Thoracic aorta (tissue), 2 donors: ENCODE data around the gene PARD6B. TPM values are rescaled to one million over a fixed set of nuclear protein-coding genes. Genes with fewer than 3 reads are reported as not detected.

ENCODE experiments used
- ATAC-seq: fragments of 150-250 bp; one replicate; pipeline ENCODE4 v1.8.0; 2017; ENCODE audit warnings: low read depth; ENCODE audit not compliant: insufficient number of reproducible peaks, low FRiP score
- DNase-seq: peaks from one replicate; pipeline ENCODE4 v3.0.0-alpha.2; 2020; ENCODE audit warnings: low spot score
- H3K27ac ChIP-seq, 2 donors: fragments of 200-600 bp; sonication (generic); 1 replicate in 1 of 2; 2 replicates in 1 of 2; pipeline ENCODE4 v1.5.1; 2016; ENCODE audit warnings: mild to moderate bottlenecking in 2 of 2, moderate library complexity in 2 of 2
- H3K27me3 ChIP-seq: fragments of 200-600 bp; sonication (generic); replicated peaks from 2 replicates; pipeline ENCODE4 v1.6.0; 2016; ENCODE audit warnings: mild to moderate bottlenecking; ENCODE audit not compliant: insufficient read depth
- H3K36me3 ChIP-seq: fragments of 200-600 bp; sonication (generic); one replicate; pipeline ENCODE4 v1.5.1; 2016
- H3K4me1 ChIP-seq, 2 donors: fragments of 200-600 bp; sonication (generic); 1 replicate in 1 of 2; 2 replicates in 1 of 2; pipeline versions ENCODE4 v1.5.1 to v1.6.0; 2016; ENCODE audit warnings: low read depth in 2 of 2, mild to moderate bottlenecking in 1 of 2; ENCODE audit not compliant: control insufficient read depth in 1 of 2
- H3K4me3 ChIP-seq: fragments of 200-600 bp; sonication (generic); 2 replicates; pipeline ENCODE4 v1.5.1; 2016; ENCODE audit warnings: mild to moderate bottlenecking
- H3K9me3 ChIP-seq: fragments of 200-600 bp; sonication (generic); 2 replicates; pipeline ENCODE4 v1.5.1; 2016
- CTCF ChIP-seq: fragments of 200-600 bp; sonication (generic); IDR thresholded peaks from one replicate; pipeline ENCODE4 v1.5.1; 2019; ENCODE audit warnings: antibody characterized with exemption
- total RNA-seq, 2 donors: library from RNA; depleted of rRNA; stranded (reverse); fragments of >200 nt; gene quantifications; one replicate each; pipeline versions ENCODE4 v1.1.0 to v1.2.3, GENCODE V29; 2016

PARD6B gene
- total RNA-seq, 2 donors from 2014 or later = 2.8 to 10.7 TPM

GRCh38 chr20:50804437-50805348, 73.3 kb downstream of the PARD6B start:
- no peaks in the 10 kb centered on the region for H3K9me3 ChIP-seq
- H3K4me3 ChIP-seq = no peak overlapping the region
- ATAC-seq = no peak
- no peak for DNase-seq
- no peaks in the 10 kb centered on the region for H3K36me3 ChIP-seq
- TF ChIP-seq CTCF = no peak
- H3K4me1 ChIP-seq = no peaks in the 10 kb centered on the region
- no peaks in the 10 kb centered on the region for H3K27me3 ChIP-seq
- no peak overlapping the region for H3K27ac ChIP-seq

GRCh38 chr20:50805349-50805684, 73.9 kb downstream of the PARD6B start:
- no peak for TF ChIP-seq CTCF
- H3K4me3 ChIP-seq = no peak overlapping the region
- no peaks in the 10 kb centered on the region for H3K9me3 ChIP-seq
- no peak overlapping the region for H3K27ac ChIP-seq
- ATAC-seq (no peak), DNase-seq (no peak)
- no peaks in the 10 kb centered on the region for H3K27me3 ChIP-seq
- no peaks in the 10 kb centered on the region for H3K4me1 ChIP-seq
- no peaks in the 10 kb centered on the region for H3K36me3 ChIP-seq

GRCh38 chr20:50806126-50806768, 74.9 kb downstream of the PARD6B start:
- no peak for TF ChIP-seq CTCF
- Histone ChIP-seq H3K27ac (no peak overlapping the region), H3K4me3 (no peak overlapping the region), H3K4me1 (no peaks in the 10 kb centered on the region), H3K9me3 (no peaks in the 10 kb centered on the region), H3K36me3 (no peaks in the 10 kb centered on the region), H3K27me3 (no peaks in the 10 kb centered on the region)
- ATAC-seq (no peak), DNase-seq (no peak)

Other genes starting within 250 kb of the PARD6B start
- 10 to 100 TPM; 32.5 to 68.9 TPM for gene PTPN1, start 221.2 kb upstream of the PARD6B start, total RNA-seq
- gene RIPOR3, start 40.0 kb upstream of the PARD6B start, total RNA-seq = 1 to 10 TPM; 4.5 to 8.4 TPM
- 10 to 100 TPM in 1 of 2 donors, 1 to 10 TPM in 1; 7.7 to 10.2 TPM for gene BCAS4, start 63.5 kb downstream of the PARD6B start, total RNA-seq
- 10 to 100 TPM; 32.5 to 61.4 TPM for gene ADNP, start 199.9 kb downstream of the PARD6B start, total RNA-seq
- gene DPM1, start 227.0 kb downstream of the PARD6B start, total RNA-seq = 10 to 100 TPM; 43.6 to 75.3 TPM
- 1 to 10 TPM; 4.2 to 5.3 TPM for gene MOCS3, start 227.2 kb downstream of the PARD6B start, total RNA-seq